Spleen (tissue), 11 donors: ENCODE results near the gene CNNM1. TPM values are rescaled to one million over a fixed set of nuclear protein-coding genes. Genes with fewer than 3 reads are reported as not detected.

Experiments used
- DNase-seq: peaks from one replicate; pipeline ENCODE4 v3.0.0-alpha.2; 2020
- H3K27ac ChIP-seq, 8 donors: fragments of 200-600 bp; sonication (generic) in 7 of 8; 1 replicate in 4 of 8; 2 replicates in 4 of 8; pipeline versions ENCODE4 v1.5.0 to v1.8.0; 2016 to 2021; ENCODE audit warnings: inconsistent platforms in 4 of 8, mild to moderate bottlenecking in 4 of 8, moderate library complexity in 1 of 8
- H3K27me3 ChIP-seq, 7 donors: fragments of 200-600 bp; sonication (generic) in 6 of 7; replicated peaks in 1 of 7; 1 replicate in 4 of 7; 2 replicates in 3 of 7; pipeline versions ENCODE4 v1.5.0 to v1.8.0; 2016 to 2021; ENCODE audit warnings: inconsistent platforms in 3 of 7, mild to moderate bottlenecking in 1 of 7
- H3K36me3 ChIP-seq, 6 donors: fragments of 200-600 bp; sonication (generic) in 5 of 6; 1 replicate in 4 of 6; 2 replicates in 2 of 6; pipeline versions ENCODE4 v1.5.0 to v1.8.0; 2016 to 2021; ENCODE audit warnings: inconsistent platforms in 2 of 6
- H3K4me1 ChIP-seq, 6 donors: fragments of 200-600 bp; sonication (generic) in 5 of 6; 1 replicate in 3 of 6; 2 replicates in 3 of 6; pipeline versions ENCODE4 v1.5.0 to v1.8.0; 2016 to 2021; ENCODE audit warnings: inconsistent platforms in 3 of 6
- H3K4me3 ChIP-seq, 8 donors: fragments of 200-600 bp; sonication (generic) in 7 of 8; 1 replicate in 4 of 8; 2 replicates in 4 of 8; pipeline versions ENCODE4 v1.5.0 to v1.8.0; 2016 to 2021; ENCODE audit warnings: inconsistent platforms in 4 of 8, mild to moderate bottlenecking in 4 of 8, moderate library complexity in 2 of 8
- H3K9me3 ChIP-seq, 8 donors: fragments of 200-600 bp; sonication (generic) in 7 of 8; 1 replicate in 4 of 8; 2 replicates in 4 of 8; pipeline versions ENCODE4 v1.5.0 to v1.8.0; 2016 to 2021; ENCODE audit warnings: inconsistent platforms in 4 of 8
- POLR2A ChIP-seq, 3 donors: fragments of 450-650 bp; IDR thresholded peaks; one replicate each; pipeline ENCODE4 v1.5.1; 2017; ENCODE audit warnings: antibody characterized with exemption in 3 of 3, mild to moderate bottlenecking in 1 of 3
- POLR2AphosphoS5 ChIP-seq, 3 donors: sonication (generic); formaldehyde crosslinking; IDR thresholded peaks; one replicate each; pipeline ENCODE4 v1.5.1; 2017; ENCODE audit warnings: antibody characterized with exemption in 3 of 3
- WGBS, 5 donors: extraction: QIAGEN DNeasy Blood & Tissue Kit in 3 of 5; methylation state at CpG; one replicate each; pipeline versions ENCODE4 v1.1.5 to v1.1.7; 2013 to 2018; 5-methylcytosine and 5-hydroxymethylcytosine counted together
- intact Hi-C: fragments of 100-400 bp; cut with DNase I; formaldehyde crosslinking; loops from one replicate; pipeline ENCODE4 v1.15.0; 2023; ENCODE audit warnings: low total_unique reads
- polyA plus RNA-seq, 3 donors: library from polyadenylated mRNA; stranded (reverse); fragments of 200-250 nt; gene quantifications; one replicate each; pipeline ENCODE4 v1.2.1, GENCODE V29; 2013
- total RNA-seq, 7 donors: library from RNA; depleted of rRNA in 3 of 7; stranded (reverse); fragments of >200 nt in 3 of 7; fragmentation: NEBNext Ultra II Directional in 4 of 7; extraction: Animal tissue kit (Norgen Biotek cat#: 25700) in 4 of 7; gene quantifications; one replicate each; pipeline versions ENCODE4 v1.1.0 to v1.2.1, GENCODE V29; 2016 to 2021
- TF ChIP-seq, protein P1 (sequence below), 11 experiments: fragments of 200-600 bp in 7 of 11; fragments of 450-650 bp in 4 of 11; sonication (generic) in 4 of 11; IDR thresholded peaks in 8 of 11; conservative IDR thresholded peaks in 3 of 11; 1 replicate in 7 of 11; 2 replicates in 4 of 11; pipeline versions ENCODE4 v1.4.0 to v1.8.0; 2016 to 2021; ENCODE audit warnings: antibody characterized with exemption in 11 of 11, inconsistent platforms in 4 of 11, mild to moderate bottlenecking in 1 of 11
- donor health status: healthy with polysubstance abuse.
- donor health status: DM: no; HTN: no; CAD: no; lungs with moderate emphysema.
- donor health status: DM: no; HTN: no; CAD: no.
- donor health status: Bipolar disorder and iron deficiency.
- donor health status: healthy.
- donor health status: DM: no; HTN: no; CAD: no.
- donor health status: DM: yes; HTN: yes; CAD: no.

The CNNM1 gene
- total and polyA plus RNA-seq, 10 donors: 0.05 to 0.43 (median 0.16) TPM; not detected in 1

- WGBS, 5 donors: 49 to 56% (median 55%) methylated on average over 3 of the region's 3 CpGs
- intact Hi-C loops: no loop called here
- Histone ChIP-seq H3K27ac (no peak overlapping the region), H3K36me3 (no peaks in the 10 kb centered on the region), H3K4me1 (no peaks in the 10 kb centered on the region), H3K9me3 (no peaks in the 10 kb centered on the region), H3K4me3 (no peak overlapping the region), H3K27me3 (peaks cover 0 to 16% (median 0%) of the 10 kb centered on the region in 7 donors)
- TF ChIP-seq POLR2A (IDR thresholded peaks at IDR 0.05) (no peak), POLR2AphosphoS5 (IDR thresholded peaks at IDR 0.05) (no peak)
- TF ChIP-seq, protein P1, sequence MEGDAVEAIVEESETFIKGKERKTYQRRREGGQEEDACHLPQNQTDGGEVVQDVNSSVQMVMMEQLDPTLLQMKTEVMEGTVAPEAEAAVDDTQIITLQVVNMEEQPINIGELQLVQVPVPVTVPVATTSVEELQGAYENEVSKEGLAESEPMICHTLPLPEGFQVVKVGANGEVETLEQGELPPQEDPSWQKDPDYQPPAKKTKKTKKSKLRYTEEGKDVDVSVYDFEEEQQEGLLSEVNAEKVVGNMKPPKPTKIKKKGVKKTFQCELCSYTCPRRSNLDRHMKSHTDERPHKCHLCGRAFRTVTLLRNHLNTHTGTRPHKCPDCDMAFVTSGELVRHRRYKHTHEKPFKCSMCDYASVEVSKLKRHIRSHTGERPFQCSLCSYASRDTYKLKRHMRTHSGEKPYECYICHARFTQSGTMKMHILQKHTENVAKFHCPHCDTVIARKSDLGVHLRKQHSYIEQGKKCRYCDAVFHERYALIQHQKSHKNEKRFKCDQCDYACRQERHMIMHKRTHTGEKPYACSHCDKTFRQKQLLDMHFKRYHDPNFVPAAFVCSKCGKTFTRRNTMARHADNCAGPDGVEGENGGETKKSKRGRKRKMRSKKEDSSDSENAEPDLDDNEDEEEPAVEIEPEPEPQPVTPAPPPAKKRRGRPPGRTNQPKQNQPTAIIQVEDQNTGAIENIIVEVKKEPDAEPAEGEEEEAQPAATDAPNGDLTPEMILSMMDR (IDR thresholded peaks at IDR 0.05 in 8 of 11, conservative IDR thresholded peaks at IDR 0.05 in 3 of 11): no peak
- no peak for DNase-seq
Observed at GRCh38 chr10:99341860-99342490, 12.8 kb downstream of the CNNM1 start.

DNA sequence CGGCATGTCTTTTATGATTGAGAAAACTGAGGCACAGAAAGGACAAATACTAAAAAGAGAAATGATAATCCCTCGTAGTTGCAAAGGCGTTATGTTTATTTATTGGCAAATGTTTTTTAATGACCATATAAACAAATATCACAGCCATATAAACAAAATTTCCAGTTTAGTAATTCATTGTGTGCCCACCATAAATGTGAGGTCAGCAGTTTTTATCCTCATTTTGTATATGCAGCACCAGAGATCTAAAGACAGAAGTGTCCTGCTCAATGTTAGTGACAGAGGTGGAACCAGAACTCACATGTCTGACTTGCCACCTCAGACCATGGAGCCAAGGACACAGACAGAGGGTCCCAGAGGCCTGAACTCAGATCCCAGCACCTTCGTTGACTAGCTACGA, 14.1 kb downstream of the CNNM1 start:
- no peak for TF ChIP-seq POLR2AphosphoS5 (IDR thresholded peaks at IDR 0.05)
- TF ChIP-seq, protein P1 (IDR thresholded peaks at IDR 0.05 in 8 of 11, conservative IDR thresholded peaks at IDR 0.05 in 3 of 11): no peak
- DNase-seq: no peak
- Histone ChIP-seq H3K4me3 (no peak overlapping the region), H3K27me3 (peaks cover 0 to 16% (median 0%) of the 10 kb centered on the region in 7 donors), H3K36me3 (no peaks in the 10 kb centered on the region), H3K9me3 (no peaks in the 10 kb centered on the region), H3K4me1 (no peaks in the 10 kb centered on the region), H3K27ac (no peak overlapping the region)
- intact Hi-C loops: no loop called here
- WGBS, 5 donors: 93 to 98% (median 95%) methylated on average over 5 of the region's 5 CpGs

DNA sequence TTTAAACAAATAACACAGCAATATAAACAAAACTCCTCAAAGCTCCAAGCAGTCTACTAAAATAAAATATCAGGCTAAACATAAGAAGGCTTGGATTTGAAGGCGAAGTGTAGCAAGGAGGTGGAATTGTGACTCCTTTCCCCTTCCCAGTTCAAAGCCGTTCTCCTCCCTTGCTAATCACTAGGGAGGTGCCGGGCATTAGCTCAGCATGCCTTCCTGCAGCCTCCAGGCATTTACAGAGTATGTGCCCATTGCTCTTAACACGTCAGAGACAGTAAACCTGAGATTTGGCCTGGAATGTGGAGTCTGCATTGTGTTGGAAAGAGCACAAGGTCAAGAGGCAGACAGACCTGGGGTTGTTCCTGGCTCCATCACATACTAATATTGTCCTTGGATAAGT, 15.6 kb downstream of the CNNM1 start:
- H3K4me3 ChIP-seq: no peak overlapping the region
- H3K27ac ChIP-seq: no peak overlapping the region
- TF ChIP-seq POLR2A (IDR thresholded peaks at IDR 0.05) (no peak), POLR2AphosphoS5 (IDR thresholded peaks at IDR 0.05) (no peak)
- TF ChIP-seq, protein P1 (IDR thresholded peaks at IDR 0.05 in 8 of 11, conservative IDR thresholded peaks at IDR 0.05 in 3 of 11): no peak
- WGBS, 5 donors: 58 to 80% (median 76%) methylated on average over 4 of the region's 4 CpGs
- H3K9me3 ChIP-seq: no peaks in the 10 kb centered on the region
- H3K4me1 ChIP-seq: no peaks in the 10 kb centered on the region
- no peaks in the 10 kb centered on the region for H3K36me3 ChIP-seq
- H3K27me3 ChIP-seq: peaks cover 0 to 16% (median 0%) of the 10 kb centered on the region in 7 donors
- intact Hi-C loops: no loop called here
- DNase-seq: no peak

DNA sequence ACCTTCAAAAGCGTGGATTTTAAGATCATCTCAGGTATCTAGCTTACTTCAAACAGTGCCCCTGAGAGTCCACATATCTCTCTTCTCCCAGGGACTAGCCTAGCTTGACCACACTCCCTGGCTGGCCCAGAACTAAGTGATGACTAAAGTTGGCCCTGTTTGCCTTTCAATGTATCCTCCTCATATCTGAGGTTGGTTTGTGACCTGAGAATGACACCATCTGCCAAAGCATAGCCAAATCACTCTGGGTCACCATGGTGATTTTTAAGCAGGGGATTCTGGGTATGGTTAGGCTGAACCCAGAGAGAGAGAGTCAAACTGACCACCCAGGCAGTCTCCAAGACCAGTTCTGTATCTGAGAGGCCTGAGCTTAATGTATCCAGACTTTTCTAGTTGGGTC, 16.2 kb downstream of the CNNM1 start:
- 75 to 94% (median 80%) methylated on average over 1 of the region's 1 CpG for WGBS, 5 donors
- Histone ChIP-seq H3K27me3 (peaks cover 0 to 16% (median 0%) of the 10 kb centered on the region in 7 donors), H3K36me3 (no peaks in the 10 kb centered on the region), H3K4me1 (no peaks in the 10 kb centered on the region), H3K27ac (no peak overlapping the region), H3K4me3 (no peak overlapping the region), H3K9me3 (no peaks in the 10 kb centered on the region)
- TF ChIP-seq, protein P1 (IDR thresholded peaks at IDR 0.05 in 8 of 11, conservative IDR thresholded peaks at IDR 0.05 in 3 of 11): no peak
- no peak for TF ChIP-seq POLR2AphosphoS5 (IDR thresholded peaks at IDR 0.05)
- TF ChIP-seq POLR2A (IDR thresholded peaks at IDR 0.05): no peak
- no peak for DNase-seq
- intact Hi-C loops: no loop called here
